Measurements from ENCODE around the gene SH3RF3.

SH3RF3 gene

GRCh38 chr2:109437325-109438090, 308.5 kb downstream of the SH3RF3 start:
- no peak for DNase-seq (ENCODE audit: low read depth)

- no peak for DNase-seq (ENCODE audit: low read depth)
Measured at GRCh38 chr2:109438146-109438545, 309.1 kb downstream of the SH3RF3 start.

- DNase-seq (ENCODE audit: low read depth), result peak; percentile 89
Measured at GRCh38 chr2:109438773-109439389, 309.9 kb downstream of the SH3RF3 start.

GRCh38 chr2:109439390-109439786, 310.4 kb downstream of the SH3RF3 start:
- DNase-seq (ENCODE audit: low read depth), result no peak

GRCh38 chr2:109439986-109440385, 311.0 kb downstream of the SH3RF3 start:
- no peak for DNase-seq (ENCODE audit: low read depth)

- no peak for DNase-seq (ENCODE audit: low read depth)
Measured at GRCh38 chr2:109440499-109441156, 311.6 kb downstream of the SH3RF3 start.

- DNase-seq (ENCODE audit: low read depth), result no peak
Measured at GRCh38 chr2:109442715-109443319, 313.8 kb downstream of the SH3RF3 start.

GRCh38 chr2:109444916-109445315, 315.9 kb downstream of the SH3RF3 start:
- no peak for DNase-seq (ENCODE audit: low read depth)

GRCh38 chr2:109446278-109447131, 317.5 kb downstream of the SH3RF3 start:
- DNase-seq (ENCODE audit: low read depth), result no peak

GRCh38 chr2:109447251-109447661, 318.3 kb downstream of the SH3RF3 start:
- peak; percentile 88 for DNase-seq (ENCODE audit: low read depth)

- DNase-seq (ENCODE audit: low read depth), result no peak
Measured at GRCh38 chr2:109447776-109448175, 318.8 kb downstream of the SH3RF3 start.

GRCh38 chr2:109448207-109448606, 319.2 kb downstream of the SH3RF3 start:
- DNase-seq (ENCODE audit: low read depth), result no peak

GRCh38 chr2:109448946-109449788, 320.2 kb downstream of the SH3RF3 start:
- DNase-seq (ENCODE audit: low read depth), result peak; percentile 89

GRCh38 chr2:109450574-109451273, 321.7 kb downstream of the SH3RF3 start:
- DNase-seq (ENCODE audit: low read depth), result peak; percentile 53

GRCh38 chr2:109451671-109452070, 322.7 kb downstream of the SH3RF3 start:
- no peak for DNase-seq (ENCODE audit: low read depth)

GRCh38 chr2:109452318-109453305, 323.6 kb downstream of the SH3RF3 start:
- no peak for DNase-seq (ENCODE audit: low read depth)

- no peak for DNase-seq (ENCODE audit: low read depth)
Measured at GRCh38 chr2:109453371-109453995, 324.5 kb downstream of the SH3RF3 start.

GRCh38 chr2:109454304-109454703, 325.3 kb downstream of the SH3RF3 start:
- no peak for DNase-seq (ENCODE audit: low read depth)

Data from fibroblast of gingiva (primary cell).